DOHH2 (cell line): ENCODE data around the gene ATP1A1.

Experiments
- EZH2phosphoT487 ChIP-seq: fragments of 200-600 bp; sonication (generic); IDR thresholded peaks from 2 replicates; pipeline ENCODE4 v1.6.1; 2017; ENCODE audit warnings: borderline replicate concordance, mild to moderate bottlenecking, antibody characterized with exemption, low read length, moderate library complexity, mixed read lengths
- TF ChIP-seq, protein P1 (sequence below): fragments of 200-600 bp; sonication (generic); IDR thresholded peaks from one replicate; pipeline ENCODE4 v1.5.1; 2014; ENCODE audit warnings: antibody characterized with exemption, mild to moderate bottlenecking, low read depth, low read length; ENCODE audit not compliant: poor library complexity, severe bottlenecking

DNA sequence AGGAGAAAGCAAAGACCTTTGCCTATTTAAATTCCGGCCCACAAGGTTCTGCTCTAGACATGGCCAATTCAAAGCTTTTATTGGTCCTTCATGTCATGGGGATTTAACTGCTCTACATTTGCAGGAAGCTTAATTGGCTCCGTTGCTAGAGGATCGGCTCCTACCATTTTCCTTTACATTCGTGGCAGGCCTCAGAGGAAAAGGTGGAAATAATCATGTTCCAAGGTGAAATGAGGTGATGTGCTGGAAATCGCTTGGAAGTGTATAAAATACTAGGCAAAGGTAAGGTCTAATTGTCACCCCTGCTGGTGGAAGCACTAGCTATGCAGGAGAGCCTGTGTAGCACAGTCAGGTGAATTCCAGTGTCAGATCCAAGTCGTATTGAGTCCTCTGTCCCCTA is 55.5 kb downstream of the ATP1A1 start:
- no peak for TF ChIP-seq EZH2phosphoT487
- TF ChIP-seq, protein P1, sequence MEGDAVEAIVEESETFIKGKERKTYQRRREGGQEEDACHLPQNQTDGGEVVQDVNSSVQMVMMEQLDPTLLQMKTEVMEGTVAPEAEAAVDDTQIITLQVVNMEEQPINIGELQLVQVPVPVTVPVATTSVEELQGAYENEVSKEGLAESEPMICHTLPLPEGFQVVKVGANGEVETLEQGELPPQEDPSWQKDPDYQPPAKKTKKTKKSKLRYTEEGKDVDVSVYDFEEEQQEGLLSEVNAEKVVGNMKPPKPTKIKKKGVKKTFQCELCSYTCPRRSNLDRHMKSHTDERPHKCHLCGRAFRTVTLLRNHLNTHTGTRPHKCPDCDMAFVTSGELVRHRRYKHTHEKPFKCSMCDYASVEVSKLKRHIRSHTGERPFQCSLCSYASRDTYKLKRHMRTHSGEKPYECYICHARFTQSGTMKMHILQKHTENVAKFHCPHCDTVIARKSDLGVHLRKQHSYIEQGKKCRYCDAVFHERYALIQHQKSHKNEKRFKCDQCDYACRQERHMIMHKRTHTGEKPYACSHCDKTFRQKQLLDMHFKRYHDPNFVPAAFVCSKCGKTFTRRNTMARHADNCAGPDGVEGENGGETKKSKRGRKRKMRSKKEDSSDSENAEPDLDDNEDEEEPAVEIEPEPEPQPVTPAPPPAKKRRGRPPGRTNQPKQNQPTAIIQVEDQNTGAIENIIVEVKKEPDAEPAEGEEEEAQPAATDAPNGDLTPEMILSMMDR, result no peak
